GM21825 (cell line): ENCODE data around the gene ACSF2.

Experiments
- ATAC-seq: cut with Tn5 transposase; IDR thresholded peaks from one replicate; pipeline ENCODE4 v1.9.1; 2021; ENCODE audit warnings: mild to moderate bottlenecking, moderate library complexity; ENCODE audit not compliant: unreplicated experiment

The ACSF2 gene

DNA sequence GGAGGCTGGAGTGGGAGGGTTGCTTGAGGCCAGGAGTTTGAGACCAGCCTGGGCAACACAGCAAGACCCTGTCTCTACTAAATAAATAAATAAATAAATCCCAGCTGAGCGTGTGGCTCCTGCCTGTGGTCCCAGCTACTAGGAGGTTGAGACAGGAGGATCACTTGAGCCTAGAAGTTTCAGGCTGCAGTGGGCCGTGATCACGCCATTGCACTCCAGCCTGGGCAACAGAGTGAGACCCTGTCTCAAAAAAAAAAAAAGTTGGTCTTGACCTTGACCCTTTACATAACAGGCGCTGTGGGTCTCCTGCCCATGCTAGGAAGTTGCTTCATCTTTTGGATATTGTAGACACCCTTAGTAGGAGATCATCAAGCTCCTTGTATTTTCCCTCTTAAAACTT, 11.4 kb downstream of the ACSF2 start:
- no peak for ATAC-seq

GRCh38 chr17:50439008-50439407, 13.0 kb downstream of the ACSF2 start:
- no peak for ATAC-seq

- no peak for ATAC-seq
Measured at GRCh38 chr17:50440172-50440837, 14.3 kb downstream of the ACSF2 start.

DNA sequence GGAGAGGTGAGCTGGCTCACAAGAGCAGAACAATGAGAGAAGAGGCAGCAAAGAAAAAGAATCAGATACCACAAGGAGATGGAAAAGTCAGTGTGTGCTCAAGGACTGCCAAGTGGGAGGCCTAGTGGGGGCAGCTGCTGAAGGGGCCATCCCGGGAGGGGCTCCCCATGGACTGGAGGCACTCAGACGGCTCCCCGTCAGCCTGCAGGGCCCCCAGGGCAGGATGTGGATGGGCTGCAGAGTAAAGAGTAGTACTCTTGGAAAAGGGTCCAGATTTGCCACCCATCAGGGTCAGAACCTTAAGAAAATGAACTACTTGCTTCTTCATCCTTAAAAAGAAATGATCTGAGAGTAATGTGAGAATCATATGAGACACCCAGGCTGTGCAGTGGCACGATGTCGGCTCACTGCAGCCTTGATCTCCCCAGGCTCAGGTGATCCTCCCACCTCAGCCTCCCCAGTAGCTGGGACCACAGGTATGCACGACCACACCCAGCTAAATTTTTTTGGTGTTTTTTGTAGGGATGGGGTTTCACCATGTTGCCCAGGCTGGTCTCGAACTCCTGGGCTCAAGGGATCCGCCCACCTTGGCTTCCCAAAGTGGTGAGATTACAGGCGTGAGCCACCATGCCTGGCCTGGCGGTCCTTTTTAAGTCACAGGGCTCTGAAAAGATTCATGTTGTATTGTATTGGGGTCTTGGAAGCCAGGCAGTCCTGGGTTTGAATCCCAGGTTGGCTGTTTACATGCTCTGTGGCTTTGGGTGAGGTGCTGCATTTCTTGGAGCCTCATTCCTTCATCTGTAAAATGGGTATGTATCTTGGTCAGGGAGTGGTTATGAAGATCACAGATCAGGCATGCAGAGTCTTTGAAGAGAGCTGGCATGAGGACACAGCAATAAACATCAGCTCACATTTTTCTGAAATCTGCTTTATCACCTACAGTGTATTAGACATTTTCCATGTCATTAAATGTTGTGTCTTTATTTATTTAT, 15.1 kb downstream of the ACSF2 start:
- no peak for ATAC-seq

GRCh38 chr17:50443505-50443974, 17.5 kb downstream of the ACSF2 start:
- ATAC-seq = no peak

DNA sequence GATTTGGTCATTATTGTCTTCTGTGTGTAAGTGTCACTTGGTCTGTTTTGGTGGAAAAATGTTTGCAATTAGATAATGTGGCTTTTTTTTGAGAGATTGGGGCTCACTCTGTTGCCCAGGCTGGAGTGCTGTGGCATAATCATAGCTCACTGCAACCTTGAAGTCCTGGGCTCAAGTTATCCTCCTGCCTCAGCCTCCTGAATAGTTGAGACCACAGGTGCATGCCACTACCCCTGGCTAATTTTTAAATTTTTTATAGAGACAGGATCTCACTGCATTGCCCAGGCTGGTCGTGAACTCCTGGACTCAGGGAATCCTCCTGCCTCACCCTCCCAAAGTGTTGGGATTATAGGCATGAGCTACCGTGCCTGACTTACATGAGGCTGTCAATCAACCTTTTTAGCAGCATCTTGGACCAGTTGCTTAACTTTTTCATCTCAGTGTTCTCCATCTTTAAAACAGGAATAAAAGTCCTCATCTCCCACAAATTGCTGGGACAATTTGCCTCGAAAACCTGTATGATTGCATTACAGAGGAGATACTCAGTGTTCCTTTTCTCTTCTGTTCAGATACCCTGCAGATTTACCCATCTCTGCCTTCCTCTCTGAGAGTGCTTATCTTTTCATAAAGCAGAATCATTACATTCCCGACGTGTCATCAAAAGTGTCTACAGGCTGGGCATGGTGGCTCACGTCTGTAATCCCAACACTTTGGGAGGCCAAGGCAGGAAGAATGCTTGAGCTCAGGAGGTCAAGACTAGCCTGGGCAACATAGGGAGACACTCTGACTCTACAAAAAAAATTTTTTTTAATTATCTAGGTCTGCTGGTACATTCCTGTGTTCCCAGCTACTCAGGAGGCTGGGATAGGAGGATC, 19.1 kb downstream of the ACSF2 start:
- ATAC-seq = no peak

- ATAC-seq = no peak
Measured at GRCh38 chr17:50445730-50446325, 19.8 kb downstream of the ACSF2 start.

DNA sequence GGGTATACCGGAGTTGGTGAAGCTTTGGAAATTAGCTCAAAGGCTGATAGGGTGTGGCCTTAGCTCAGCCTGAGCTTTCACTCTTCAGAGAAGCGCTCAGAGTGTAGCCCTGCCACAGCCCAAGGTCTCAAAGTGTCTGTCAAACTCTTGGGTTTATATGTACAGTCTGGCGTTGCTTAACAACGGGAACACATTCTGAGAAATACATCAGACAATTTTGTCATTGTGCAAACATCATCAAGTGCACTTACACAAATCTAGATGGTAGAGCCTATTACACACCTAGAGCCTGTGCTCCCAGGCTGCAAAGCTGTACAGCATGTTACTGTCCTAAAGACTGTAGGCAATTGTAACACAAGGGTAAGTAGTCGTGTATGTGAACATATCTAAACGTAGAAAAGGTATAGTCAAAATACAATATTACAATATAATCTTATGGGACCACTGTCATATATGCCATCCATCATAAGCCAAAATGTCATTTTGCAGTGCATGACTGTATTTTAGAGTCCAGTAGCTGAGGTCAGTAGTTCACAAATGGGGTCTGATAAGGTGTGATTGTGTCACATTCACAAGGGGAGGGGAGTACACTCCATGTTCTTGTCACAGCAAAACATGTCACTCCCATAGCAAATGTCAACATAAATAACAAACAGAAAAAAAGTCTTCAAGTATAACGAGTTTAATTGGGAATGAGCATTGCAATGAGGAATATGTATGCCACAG, 22.0 kb downstream of the ACSF2 start:
- no peak for ATAC-seq

- ATAC-seq = no peak
Measured at GRCh38 chr17:50448643-50449042, 22.6 kb downstream of the ACSF2 start.

DNA sequence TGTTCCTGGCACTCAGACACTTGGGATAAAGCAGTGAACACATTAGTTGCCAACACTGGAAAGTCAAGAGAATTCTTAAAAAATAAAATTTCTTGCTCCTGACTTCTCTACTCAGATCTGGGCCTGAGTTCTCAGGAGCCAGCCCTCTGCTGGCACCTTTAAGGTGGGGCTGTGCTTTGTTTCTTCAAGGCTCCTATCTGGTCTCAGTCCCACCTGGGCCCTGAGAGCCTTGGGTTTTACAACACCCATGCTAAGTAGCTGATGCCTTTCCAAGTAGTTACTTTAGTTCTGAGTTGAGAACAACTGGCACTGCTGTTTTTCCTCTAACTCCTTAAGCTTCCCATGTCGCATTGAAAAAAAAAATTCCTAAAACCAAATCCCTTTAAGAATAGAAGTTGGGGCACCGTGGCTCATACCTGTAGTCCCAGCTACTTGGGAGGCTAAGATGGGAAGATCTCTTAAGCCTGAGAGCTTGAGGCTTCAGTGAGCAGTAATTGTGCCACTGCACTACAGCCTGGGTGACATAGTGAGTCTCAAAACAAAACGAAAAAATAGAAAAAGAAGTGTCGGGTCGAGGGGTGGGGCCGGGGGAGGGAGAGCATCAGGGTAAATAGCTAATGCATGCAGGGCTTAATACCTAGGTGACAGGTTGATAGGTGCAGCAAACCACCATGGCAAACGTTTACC, 26.1 kb downstream of the ACSF2 start:
- no peak for ATAC-seq

GRCh38 chr17:50452630-50453300, 26.7 kb downstream of the ACSF2 start:
- no peak for ATAC-seq

DNA sequence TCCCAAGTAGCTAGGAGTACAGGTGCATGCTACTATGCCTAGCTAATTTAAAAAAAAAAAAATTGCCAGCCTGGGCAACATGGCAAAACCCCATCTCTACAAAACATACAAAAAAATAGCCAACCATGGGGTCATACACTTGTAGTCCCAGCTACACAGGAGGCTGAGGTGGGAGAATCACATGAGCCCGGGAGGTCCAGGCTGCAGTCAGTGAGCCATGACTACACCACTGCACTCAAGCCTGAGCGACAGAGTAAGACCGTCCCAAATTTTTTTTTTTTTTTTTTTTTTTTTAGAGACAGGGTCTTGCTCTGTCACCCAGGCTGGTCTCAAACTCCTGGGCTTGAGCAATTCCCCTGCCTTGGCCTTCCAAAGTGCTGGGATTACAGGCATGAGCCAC, 27.9 kb downstream of the ACSF2 start:
- ATAC-seq = no peak

GRCh38 chr17:50457621-50458020, 31.6 kb downstream of the ACSF2 start:
- ATAC-seq = no peak

DNA sequence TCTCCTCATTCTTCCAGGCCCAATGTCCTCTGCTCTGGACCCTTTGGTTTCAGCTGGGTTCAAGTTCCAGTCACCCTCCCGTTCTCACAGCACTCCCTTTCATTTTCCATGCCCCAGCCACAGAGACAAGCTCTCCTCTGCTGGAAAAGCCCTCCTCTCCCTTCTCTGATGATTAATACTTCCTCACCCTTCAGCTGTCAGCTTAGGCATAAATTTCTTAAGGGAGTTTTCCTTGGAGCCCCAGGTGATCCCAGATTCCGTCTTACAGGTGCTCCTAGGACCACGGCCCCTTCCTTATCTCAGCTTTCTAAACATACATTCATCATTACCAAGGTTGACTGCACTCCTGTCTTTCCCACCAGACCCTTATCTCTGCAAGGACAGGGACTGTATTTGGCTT, 32.3 kb downstream of the ACSF2 start:
- ATAC-seq = no peak

- no peak for ATAC-seq
Measured at GRCh38 chr17:50458701-50459676, 33.0 kb downstream of the ACSF2 start.

GRCh38 chr17:50459756-50460155, 33.7 kb downstream of the ACSF2 start:
- no peak for ATAC-seq

DNA sequence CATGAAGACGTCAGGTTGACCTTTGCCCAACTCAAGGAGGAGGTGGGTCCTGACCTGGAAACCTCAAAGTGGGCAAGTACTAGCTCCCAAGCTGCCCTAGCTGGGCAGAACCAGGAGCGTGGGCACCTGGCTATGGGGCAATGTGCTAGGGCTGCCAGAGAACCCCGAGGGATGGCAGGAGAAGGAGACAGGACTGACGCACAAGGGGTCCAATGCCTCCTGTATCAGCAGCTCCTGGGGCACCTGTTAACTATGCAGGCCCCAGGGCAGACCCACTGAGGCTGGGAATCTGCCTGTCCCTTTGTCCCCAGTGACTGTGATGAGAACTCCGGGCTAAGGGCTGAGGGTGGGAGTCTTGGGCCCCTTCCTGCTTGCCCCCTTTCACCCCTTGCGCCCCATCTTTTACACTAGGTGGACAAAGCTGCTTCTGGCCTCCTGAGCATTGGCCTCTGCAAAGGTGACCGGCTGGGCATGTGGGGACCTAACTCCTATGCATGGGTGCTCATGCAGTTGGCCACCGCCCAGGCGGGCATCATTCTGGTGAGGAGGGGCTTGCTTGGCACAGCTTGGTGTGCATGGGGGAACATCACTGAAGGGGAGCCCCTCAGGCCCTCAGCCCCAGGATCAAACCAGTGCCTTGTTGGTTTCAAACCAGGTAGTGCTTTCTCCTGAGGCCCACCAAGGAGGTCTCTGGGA, 35.0 kb downstream of the ACSF2 start:
- no peak for ATAC-seq
